ENCODE measurements around the gene DDX31.

GRCh38 chr9:132646726-132647125, 23.1 kb downstream of the DDX31 start:
- no peak for TF ChIP-seq USF1 (CRISPR knock-in tag; IDR thresholded peaks at IDR 0.05)
- TF ChIP-seq IRF1 (CRISPR knock-in tag; IDR thresholded peaks at IDR 0.05): no peak

Data from WTC11 (cell line).